ENCODE data around the gene PPM1N. TPM values are rescaled to one million over a fixed set of nuclear protein-coding genes. Genes with fewer than 3 reads are reported as not detected.
A peak's percentile ranks its signal among the peaks of the same experiment; 100 is the strongest.

The PPM1N gene
- total and polyA plus RNA-seq, 2 experiments from 2014 or later = 0.40 to 0.59 TPM

GRCh38 chr19:45471111-45471930 lies 26.9 kb upstream of the PPM1N start:
- Histone ChIP-seq H3K27me3 (peaks cover 16% of the 10 kb centered on the region), H4K20me1 (ENCODE audit: insufficient read depth, poor library complexity, severe bottlenecking) (no peaks in the 10 kb centered on the region), H3K4me1 (ENCODE audit: insufficient read depth) (peaks cover 7% of the 10 kb centered on the region), H3K79me2 (no peaks in the 10 kb centered on the region), H3K9me2 (replicated peaks; ENCODE audit: insufficient read depth) (no peaks in the 10 kb centered on the region), H3K4me3 (no peak overlapping the region), H3K9me3 (ENCODE audit: low read depth) (no peaks in the 10 kb centered on the region), H3K4me2 (no peak overlapping the region), H3K27ac (no peak overlapping the region), H2AFZ (no peak overlapping the region), H3K36me3 (replicated peaks; ENCODE audit: insufficient read depth, low read depth) (no peaks in the 10 kb centered on the region)
- TF ChIP-seq EZH2 (IDR thresholded peaks at IDR 0.05; ENCODE audit: borderline replicate concordance) (no peak), EZH2phosphoT487 (IDR thresholded peaks at IDR 0.05; ENCODE audit: low read depth, severe bottlenecking, unreplicated experiment) (no peak)
- WGBS (ENCODE audit: low lambda C conversion rate, missing lambda C conversion rate) = 91% methylated on average over 16 of the region's 16 CpGs
- DNase-seq (ENCODE audit: low spot score) = peak; percentile 14

GRCh38 chr19:45471931-45472562 lies 26.2 kb upstream of the PPM1N start:
- Histone ChIP-seq H3K4me3 (no peak overlapping the region), H3K79me2 (no peaks in the 10 kb centered on the region), H3K9me2 (replicated peaks; ENCODE audit: insufficient read depth) (no peaks in the 10 kb centered on the region), H3K27me3 (peaks cover 16% of the 10 kb centered on the region), H3K4me2 (peak overlapping the region; percentile 69), H3K27ac (no peak overlapping the region), H4K20me1 (ENCODE audit: insufficient read depth, poor library complexity, severe bottlenecking) (no peaks in the 10 kb centered on the region), H3K4me1 (ENCODE audit: insufficient read depth) (peaks cover 3% of the 10 kb centered on the region), H3K36me3 (replicated peaks; ENCODE audit: insufficient read depth, low read depth) (no peaks in the 10 kb centered on the region), H3K9me3 (ENCODE audit: low read depth) (no peaks in the 10 kb centered on the region), H2AFZ (no peak overlapping the region)
- 72% methylated on average over 7 of the region's 7 CpGs for WGBS (ENCODE audit: low lambda C conversion rate, missing lambda C conversion rate)
- no peak for TF ChIP-seq EZH2phosphoT487 (IDR thresholded peaks at IDR 0.05; ENCODE audit: low read depth, severe bottlenecking, unreplicated experiment)
- no peak for TF ChIP-seq EZH2 (IDR thresholded peaks at IDR 0.05; ENCODE audit: borderline replicate concordance)
- no peak for TF ChIP-seq CTCF (IDR thresholded peaks at IDR 0.05; ENCODE audit: poor library complexity)
- no peak for DNase-seq (ENCODE audit: low spot score)

GRCh38 chr19:45472563-45473366 lies 25.5 kb upstream of the PPM1N start:
- peaks cover 16% of the 10 kb centered on the region for H3K27me3 ChIP-seq

More at GRCh38 chr19:45472563-45473366, 25.5 kb upstream of the PPM1N start:
- H2AFZ ChIP-seq = no peak overlapping the region
- H3K4me2 ChIP-seq = peak overlapping the region; percentile 69
- 32% methylated on average over 41 of the region's 44 CpGs for WGBS (ENCODE audit: low lambda C conversion rate, missing lambda C conversion rate)
- no peaks in the 10 kb centered on the region for H3K4me1 ChIP-seq (ENCODE audit: insufficient read depth)
- H3K27ac ChIP-seq = no peak overlapping the region
- no peak overlapping the region for H3K4me3 ChIP-seq
- H4K20me1 ChIP-seq (ENCODE audit: insufficient read depth, poor library complexity, severe bottlenecking) = no peaks in the 10 kb centered on the region
- no peaks in the 10 kb centered on the region for H3K36me3 ChIP-seq (replicated peaks; ENCODE audit: insufficient read depth, low read depth)
- H3K9me3 ChIP-seq (ENCODE audit: low read depth) = no peaks in the 10 kb centered on the region
- H3K79me2 ChIP-seq = no peaks in the 10 kb centered on the region
- H3K9me2 ChIP-seq (replicated peaks; ENCODE audit: insufficient read depth) = no peaks in the 10 kb centered on the region
- no peak for TF ChIP-seq EZH2 (IDR thresholded peaks at IDR 0.05; ENCODE audit: borderline replicate concordance)
- TF ChIP-seq CTCF (IDR thresholded peaks at IDR 0.05; ENCODE audit: poor library complexity) = no peak
- no peak for TF ChIP-seq EZH2phosphoT487 (IDR thresholded peaks at IDR 0.05; ENCODE audit: low read depth, severe bottlenecking, unreplicated experiment)
- peak; percentile 28 for DNase-seq (ENCODE audit: low spot score)

All from hepatocyte (in vitro differentiated cells).